Measurements from ENCODE around the gene ERF.
A peak's percentile ranks its signal among the peaks of the same experiment; 100 is the strongest.

The ERF gene

DNA sequence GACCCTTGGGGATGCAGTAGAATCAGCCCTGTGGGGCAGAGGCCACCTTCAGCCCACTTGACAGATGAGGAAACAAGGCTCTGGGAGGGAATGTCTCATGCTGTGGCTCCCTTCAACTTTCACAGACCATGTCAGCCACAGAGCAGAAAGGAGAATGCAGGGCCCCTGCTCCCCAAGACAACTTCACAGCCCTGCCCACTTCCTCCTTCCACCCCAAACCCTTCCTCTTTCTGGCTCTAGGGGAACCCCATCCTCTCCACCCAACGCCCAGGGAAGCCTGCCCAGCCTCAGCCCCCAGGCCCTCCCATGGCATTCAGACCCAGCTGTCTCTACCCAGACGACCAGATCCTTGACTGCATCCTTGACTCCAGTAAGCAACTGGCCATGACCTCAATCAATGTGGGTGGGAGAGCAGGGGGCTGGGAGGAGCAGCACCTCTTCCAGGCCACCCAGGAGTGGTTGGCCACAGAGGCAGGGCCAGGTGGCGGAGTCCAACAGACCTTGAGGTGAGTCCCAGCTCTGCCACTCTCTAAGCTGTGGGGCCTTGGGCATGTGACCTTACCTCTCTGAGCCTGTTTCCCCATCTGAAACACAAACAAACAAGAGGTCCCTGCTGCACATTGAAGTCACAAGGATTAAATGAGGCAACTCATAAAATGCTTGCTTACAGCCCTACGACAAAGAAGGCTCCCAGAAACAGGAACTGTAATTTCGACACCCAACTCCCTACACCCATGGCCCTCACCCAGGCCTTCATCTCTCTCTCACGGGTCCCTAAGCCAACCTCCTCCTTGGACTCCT is 53.2 kb downstream of the ERF start:
- TF ChIP-seq, protein P1, sequence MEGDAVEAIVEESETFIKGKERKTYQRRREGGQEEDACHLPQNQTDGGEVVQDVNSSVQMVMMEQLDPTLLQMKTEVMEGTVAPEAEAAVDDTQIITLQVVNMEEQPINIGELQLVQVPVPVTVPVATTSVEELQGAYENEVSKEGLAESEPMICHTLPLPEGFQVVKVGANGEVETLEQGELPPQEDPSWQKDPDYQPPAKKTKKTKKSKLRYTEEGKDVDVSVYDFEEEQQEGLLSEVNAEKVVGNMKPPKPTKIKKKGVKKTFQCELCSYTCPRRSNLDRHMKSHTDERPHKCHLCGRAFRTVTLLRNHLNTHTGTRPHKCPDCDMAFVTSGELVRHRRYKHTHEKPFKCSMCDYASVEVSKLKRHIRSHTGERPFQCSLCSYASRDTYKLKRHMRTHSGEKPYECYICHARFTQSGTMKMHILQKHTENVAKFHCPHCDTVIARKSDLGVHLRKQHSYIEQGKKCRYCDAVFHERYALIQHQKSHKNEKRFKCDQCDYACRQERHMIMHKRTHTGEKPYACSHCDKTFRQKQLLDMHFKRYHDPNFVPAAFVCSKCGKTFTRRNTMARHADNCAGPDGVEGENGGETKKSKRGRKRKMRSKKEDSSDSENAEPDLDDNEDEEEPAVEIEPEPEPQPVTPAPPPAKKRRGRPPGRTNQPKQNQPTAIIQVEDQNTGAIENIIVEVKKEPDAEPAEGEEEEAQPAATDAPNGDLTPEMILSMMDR (IDR thresholded peaks at IDR 0.05; ENCODE audit: extremely low read depth, missing control alignments) = no peak
- DNase-seq (ENCODE audit: low spot score) = peak; percentile 89

DNA sequence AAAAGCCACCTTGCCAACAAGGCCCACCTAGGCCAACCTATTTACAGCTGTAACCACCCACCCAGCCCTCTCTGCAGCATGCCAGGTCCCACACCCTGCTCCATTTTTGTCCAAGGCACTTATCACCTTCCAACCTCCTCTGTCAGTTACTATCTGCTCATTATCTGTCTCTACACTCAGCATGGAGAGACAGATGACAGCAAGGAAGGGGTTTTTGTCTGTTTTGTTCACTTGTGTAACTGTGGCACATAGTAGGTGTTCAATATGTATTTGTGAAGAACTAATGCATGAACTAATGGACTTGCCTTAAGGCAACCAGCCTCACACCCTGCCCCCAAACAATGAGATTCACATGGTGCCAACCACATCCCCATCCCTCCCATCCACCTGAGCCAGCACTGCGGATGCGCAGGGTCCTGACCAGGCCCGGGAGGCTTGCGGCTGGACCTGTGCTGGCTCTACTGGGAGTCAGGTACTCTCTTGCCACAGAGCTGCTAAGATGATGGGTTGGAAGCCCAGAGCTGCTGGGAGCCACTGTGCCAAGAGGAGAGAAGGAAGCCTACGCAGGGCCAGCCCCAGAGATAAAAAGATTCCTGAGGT is 54.7 kb downstream of the ERF start:
- TF ChIP-seq, protein P1 (IDR thresholded peaks at IDR 0.05; ENCODE audit: extremely low read depth, missing control alignments) = no peak
- DNase-seq (ENCODE audit: low spot score) = no peak

- TF ChIP-seq, protein P1 (IDR thresholded peaks at IDR 0.05; ENCODE audit: extremely low read depth, missing control alignments) = peak; percentile 28
- DNase-seq (ENCODE audit: low spot score) = peak; percentile 85
These were observed 55.4 kb downstream of the ERF start for GRCh38 chr19:42199440-42200115.

GRCh38 chr19:42198676-42199439 is 56.1 kb downstream of the ERF start:
- peak; percentile 87 for DNase-seq (ENCODE audit: low spot score)
- TF ChIP-seq, protein P1 (IDR thresholded peaks at IDR 0.05; ENCODE audit: extremely low read depth, missing control alignments) = no peak

Data from GM20000 (cell line).